ENCODE measurements around the gene ITK.

ITK gene

DNA sequence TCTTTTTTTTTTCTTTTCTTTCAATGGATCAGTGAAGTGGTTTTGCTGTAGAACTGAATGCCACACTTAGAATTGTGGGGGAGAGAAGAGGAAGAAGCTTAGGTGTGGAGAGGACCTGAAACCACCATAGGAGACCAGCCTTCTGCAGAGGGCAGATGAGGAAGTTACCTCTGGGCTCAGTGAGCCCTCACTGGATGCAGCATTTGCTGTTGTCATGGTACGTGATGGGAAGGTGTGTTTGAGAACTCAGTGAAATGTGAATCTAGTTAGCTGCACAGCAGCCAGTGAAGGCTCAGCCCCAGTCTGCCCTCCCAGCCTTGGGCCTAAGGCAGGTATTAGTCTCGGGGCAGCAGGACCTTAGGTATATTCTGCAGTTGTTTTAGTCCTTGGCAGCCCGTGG is 102.8 kb downstream of the ITK start:
- H3K4me3 ChIP-seq (ENCODE audit: low read depth, low read length): no peak overlapping the region
- TF ChIP-seq, protein P1, sequence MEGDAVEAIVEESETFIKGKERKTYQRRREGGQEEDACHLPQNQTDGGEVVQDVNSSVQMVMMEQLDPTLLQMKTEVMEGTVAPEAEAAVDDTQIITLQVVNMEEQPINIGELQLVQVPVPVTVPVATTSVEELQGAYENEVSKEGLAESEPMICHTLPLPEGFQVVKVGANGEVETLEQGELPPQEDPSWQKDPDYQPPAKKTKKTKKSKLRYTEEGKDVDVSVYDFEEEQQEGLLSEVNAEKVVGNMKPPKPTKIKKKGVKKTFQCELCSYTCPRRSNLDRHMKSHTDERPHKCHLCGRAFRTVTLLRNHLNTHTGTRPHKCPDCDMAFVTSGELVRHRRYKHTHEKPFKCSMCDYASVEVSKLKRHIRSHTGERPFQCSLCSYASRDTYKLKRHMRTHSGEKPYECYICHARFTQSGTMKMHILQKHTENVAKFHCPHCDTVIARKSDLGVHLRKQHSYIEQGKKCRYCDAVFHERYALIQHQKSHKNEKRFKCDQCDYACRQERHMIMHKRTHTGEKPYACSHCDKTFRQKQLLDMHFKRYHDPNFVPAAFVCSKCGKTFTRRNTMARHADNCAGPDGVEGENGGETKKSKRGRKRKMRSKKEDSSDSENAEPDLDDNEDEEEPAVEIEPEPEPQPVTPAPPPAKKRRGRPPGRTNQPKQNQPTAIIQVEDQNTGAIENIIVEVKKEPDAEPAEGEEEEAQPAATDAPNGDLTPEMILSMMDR (IDR thresholded peaks at IDR 0.05; ENCODE audit: low read depth, low read length): no peak

DNA sequence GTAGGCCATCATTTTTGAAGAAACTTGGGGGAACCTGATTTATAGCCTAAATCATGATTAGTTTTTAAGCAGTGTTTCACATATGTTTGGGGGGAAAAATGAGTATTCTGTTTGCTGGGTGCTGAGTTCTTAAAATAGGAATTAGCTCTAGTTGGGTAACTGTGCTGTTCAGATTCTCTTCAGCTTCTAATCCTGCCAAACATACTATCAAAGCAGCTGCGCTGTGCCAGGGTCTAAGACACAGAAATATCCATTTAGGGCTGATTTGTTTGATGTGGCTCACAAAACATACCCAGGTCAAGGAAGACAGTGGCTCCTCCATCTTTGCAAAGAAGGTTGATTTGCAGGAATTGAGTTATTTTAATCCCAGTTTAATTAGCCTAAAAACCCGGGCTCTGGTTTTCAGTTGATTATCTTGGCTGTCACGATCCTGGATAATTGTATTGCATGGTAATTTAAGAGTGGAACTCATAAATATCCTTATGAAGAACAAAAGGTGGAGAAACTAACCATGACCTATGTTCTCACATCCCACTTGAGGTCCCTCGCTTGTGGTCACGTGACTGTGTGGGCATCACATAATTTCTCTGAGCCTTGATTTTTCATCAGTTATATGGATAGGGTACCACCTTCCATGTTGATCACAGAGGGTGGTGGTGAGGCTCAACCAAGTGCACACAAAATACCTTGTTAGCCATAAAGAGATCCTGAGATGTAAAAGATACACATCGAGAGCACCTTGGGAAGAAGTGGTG is 104.0 kb downstream of the ITK start:
- no peak overlapping the region for H3K4me3 ChIP-seq (ENCODE audit: low read depth, low read length)
- TF ChIP-seq, protein P1 (IDR thresholded peaks at IDR 0.05; ENCODE audit: low read depth, low read length): no peak

DNA sequence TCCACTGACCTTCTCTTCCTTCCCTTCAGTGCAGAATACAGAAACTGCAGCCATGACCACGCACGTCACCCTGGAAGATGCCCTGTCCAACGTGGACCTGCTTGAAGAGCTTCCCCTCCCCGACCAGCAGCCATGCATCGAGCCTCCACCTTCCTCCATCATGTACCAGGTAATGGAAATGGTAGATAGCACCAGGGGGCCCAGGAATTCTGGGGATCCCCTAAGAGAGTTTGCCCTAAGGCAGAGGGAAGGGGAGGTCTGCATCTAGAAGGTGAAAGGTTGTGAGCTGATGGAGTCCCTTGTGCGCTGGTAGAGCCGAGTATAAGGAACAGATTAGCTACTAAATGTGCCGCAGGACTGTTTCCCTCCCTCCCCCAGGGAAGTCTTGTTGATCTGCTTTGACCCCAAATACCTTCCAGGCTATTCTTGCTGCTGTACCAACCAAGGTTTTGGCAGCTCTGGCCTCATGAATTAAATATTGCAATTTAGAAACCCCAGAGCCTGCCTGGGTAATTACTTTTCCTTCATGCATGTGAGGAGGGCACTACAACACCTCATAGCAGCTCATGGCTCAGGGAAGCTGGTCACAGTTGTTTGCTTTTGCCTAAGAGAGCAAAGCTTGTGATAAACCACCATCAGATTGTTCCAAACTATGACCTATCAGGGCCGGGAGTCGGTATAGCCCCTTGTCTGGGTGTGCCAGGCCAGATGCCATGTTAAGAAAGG is 104.8 kb downstream of the ITK start:
- TF ChIP-seq, protein P1 (IDR thresholded peaks at IDR 0.05; ENCODE audit: low read depth, low read length): no peak
- H3K4me3 ChIP-seq (ENCODE audit: low read depth, low read length): no peak overlapping the region

DNA sequence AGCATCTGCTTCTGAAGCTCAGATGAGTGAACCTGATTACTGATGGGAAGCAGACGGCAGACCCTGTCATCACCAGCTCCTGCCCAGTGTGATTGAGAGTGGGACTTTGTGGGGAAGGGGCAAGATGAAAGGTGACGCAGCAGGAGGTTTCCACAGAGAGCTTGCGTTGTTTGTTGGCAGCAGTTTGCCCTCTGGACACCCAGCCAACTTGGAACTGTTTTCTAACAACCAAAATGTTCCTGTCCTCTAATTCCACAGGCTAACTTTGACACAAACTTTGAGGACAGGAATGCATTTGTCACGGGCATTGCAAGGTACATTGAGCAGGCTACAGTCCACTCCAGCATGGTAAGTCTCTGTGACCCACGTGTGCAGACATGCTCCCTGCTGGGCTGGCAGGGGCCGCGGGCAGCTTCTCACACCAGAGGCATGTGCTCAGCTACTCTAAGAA is 106.1 kb downstream of the ITK start:
- TF ChIP-seq, protein P1 (IDR thresholded peaks at IDR 0.05; ENCODE audit: low read depth, low read length): no peak
- no peak overlapping the region for H3K4me3 ChIP-seq (ENCODE audit: low read depth, low read length)

DNA sequence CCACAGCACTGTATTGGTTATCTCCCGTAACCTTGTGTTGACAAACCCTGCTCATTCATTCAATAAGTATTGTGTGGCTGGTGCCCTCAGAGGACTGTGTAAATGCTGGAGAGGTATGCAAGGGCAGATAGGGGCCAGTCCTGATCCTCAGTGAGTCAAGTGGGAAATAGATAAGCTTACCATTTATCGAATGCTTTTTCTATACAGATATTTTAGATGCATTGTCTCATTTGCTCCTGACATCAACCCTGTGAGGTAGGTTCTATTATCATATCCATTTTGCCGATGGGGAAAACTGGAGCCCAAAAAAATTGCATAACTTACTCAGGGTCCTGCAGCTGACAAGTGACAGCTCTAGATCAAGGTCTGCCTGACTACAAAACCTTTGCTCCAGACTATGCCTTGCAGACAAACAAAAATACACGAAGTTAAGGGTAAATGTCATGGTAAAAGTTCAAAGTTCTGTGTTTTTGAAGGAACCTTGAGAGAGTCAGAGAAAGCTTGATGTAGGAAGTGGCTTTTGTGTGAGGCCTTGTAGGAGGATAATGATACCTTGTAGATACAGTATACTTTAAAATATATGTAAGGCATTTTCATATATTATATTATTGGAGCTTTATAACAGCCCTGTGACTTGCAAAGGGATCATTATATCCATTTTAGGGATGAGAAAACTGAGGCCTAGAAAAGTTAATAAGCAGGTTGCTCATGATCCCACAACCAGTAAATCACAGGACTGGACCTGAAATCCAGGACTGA is 107.9 kb downstream of the ITK start:
- no peak overlapping the region for H3K4me3 ChIP-seq (ENCODE audit: low read depth, low read length)
- TF ChIP-seq, protein P1 (IDR thresholded peaks at IDR 0.05; ENCODE audit: low read depth, low read length): no peak

DNA sequence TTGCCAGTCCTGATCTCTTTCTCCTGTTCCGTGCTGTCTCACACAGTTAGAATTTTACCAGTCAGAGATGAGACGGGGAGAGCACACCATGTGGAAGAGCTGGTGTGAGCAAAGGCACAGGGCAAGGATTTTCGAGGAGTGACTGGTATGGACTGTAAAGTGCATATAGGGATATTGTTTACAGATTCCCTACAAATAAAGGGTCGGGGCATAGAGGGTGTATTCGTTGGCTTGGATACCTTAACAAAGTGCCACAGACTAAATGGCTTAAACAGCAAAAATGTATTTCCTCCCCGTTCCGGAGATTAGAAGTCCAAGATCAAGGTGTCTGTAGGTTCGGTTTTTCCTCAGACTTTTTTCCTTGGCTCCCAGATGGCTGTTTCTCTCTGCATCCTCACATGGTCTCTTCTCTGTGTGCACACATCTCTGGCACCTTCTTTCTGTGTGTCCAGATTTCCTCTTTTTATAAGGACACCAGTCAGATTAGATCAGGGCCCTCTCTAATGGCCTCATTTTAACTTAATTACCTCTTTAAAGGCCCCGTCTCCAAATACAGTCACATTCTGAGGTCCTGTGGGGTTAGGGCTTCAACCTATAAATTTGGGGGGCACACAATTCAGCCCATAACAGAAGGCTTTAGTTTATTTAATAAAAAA is 108.7 kb downstream of the ITK start:
- TF ChIP-seq, protein P1 (IDR thresholded peaks at IDR 0.05; ENCODE audit: low read depth, low read length): no peak
- H3K4me3 ChIP-seq (ENCODE audit: low read depth, low read length): no peak overlapping the region
